ENCODE results near the gene BCKDK. TPM values are rescaled to one million over a fixed set of nuclear protein-coding genes. Genes with fewer than 3 reads are reported as not detected.
A peak's percentile ranks its signal among the peaks of the same experiment; 100 is the strongest.

BCKDK gene
- polyA plus RNA-seq, 3 donors, result 76.5 to 93.5 (median 90.8) TPM

- Histone ChIP-seq H3K4me3 (replicated peaks in 1 of 3; ENCODE audit: low read depth in 2 of 3, low read length in 3 of 3) (peak overlapping the region; percentile 92 to 98 (median 97)), H3K79me2 (ENCODE audit: insufficient read depth, low read length) (peaks cover 78% of the 10 kb centered on the region), H2AFZ (ENCODE audit: insufficient read depth, low read depth, low read length, poor library complexity, severe bottlenecking) (peak overlapping the region; percentile 85), H4K20me1 (ENCODE audit: insufficient read depth, low read length) (peaks cover 46% of the 10 kb centered on the region), H3K9me3 (replicated peaks in 1 of 2; ENCODE audit: control insufficient read depth in 1 of 2, insufficient read depth in 1 of 2, low read length in 2 of 2) (no peaks in the 10 kb centered on the region), H3K36me3 (replicated peaks in 1 of 2; ENCODE audit: control insufficient read depth in 1 of 2, insufficient read depth in 2 of 2, low read length in 2 of 2) (peaks cover 15 to 17% of the 10 kb centered on the region in 2 donors), H3K27me3 (ENCODE audit: control insufficient read depth in 2 of 2, insufficient read depth in 2 of 2, low read length in 2 of 2) (no peaks in the 10 kb centered on the region), H3K9ac (ENCODE audit: insufficient read depth, low read length, poor library complexity, severe bottlenecking) (peak overlapping the region; percentile 96), H3K4me1 (ENCODE audit: control insufficient read depth in 1 of 2, insufficient read depth in 2 of 2, low read length in 2 of 2) (peaks cover 26 to 29% of the 10 kb centered on the region in 2 donors), H3K4me2 (replicated peaks; ENCODE audit: extremely low read depth, low read length, poor library complexity, severe bottlenecking) (peak overlapping the region; percentile 99), H3K27ac (ENCODE audit: low read depth in 1 of 2, low read length in 2 of 2) (peak overlapping the region; percentile 58 to 100)
- intact Hi-C loops (cut with micrococcal nuclease), result loop anchor here in 1 of 2 donors (2.0 kb wide), 1 partner anchor 38 kb away; no protein-coding TSS in a partner anchor
- H3K4me1 Mint-ChIP-seq, result peaks cover 29% of the 10 kb centered on the region
- no peaks in the 10 kb centered on the region for H3K9me3 Mint-ChIP-seq
- no peaks in the 10 kb centered on the region for H3K27me3 Mint-ChIP-seq (ENCODE audit: low read depth in 3 of 3)
- peak overlapping the region; percentile 72 to 97 (median 90) for H3K27ac Mint-ChIP-seq
- H3K36me3 Mint-ChIP-seq, result peaks cover 18 to 22% of the 10 kb centered on the region in 2 donors
- TF ChIP-seq, protein P1, sequence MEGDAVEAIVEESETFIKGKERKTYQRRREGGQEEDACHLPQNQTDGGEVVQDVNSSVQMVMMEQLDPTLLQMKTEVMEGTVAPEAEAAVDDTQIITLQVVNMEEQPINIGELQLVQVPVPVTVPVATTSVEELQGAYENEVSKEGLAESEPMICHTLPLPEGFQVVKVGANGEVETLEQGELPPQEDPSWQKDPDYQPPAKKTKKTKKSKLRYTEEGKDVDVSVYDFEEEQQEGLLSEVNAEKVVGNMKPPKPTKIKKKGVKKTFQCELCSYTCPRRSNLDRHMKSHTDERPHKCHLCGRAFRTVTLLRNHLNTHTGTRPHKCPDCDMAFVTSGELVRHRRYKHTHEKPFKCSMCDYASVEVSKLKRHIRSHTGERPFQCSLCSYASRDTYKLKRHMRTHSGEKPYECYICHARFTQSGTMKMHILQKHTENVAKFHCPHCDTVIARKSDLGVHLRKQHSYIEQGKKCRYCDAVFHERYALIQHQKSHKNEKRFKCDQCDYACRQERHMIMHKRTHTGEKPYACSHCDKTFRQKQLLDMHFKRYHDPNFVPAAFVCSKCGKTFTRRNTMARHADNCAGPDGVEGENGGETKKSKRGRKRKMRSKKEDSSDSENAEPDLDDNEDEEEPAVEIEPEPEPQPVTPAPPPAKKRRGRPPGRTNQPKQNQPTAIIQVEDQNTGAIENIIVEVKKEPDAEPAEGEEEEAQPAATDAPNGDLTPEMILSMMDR (IDR thresholded peaks at IDR 0.05), result no peak
- WGBS (ENCODE audit: insufficient coverage), result 7% methylated on average over 20 of the region's 27 CpGs
- peak overlapping the region; percentile 90 to 97 for H3K4me3 Mint-ChIP-seq
- DNase-seq, result peak in 1 of 3 donors; percentile 40
Observed at GRCh38 chr16:31072540-31073141, 35.5 kb upstream of the BCKDK start.

GRCh38 chr16:31073142-31073969, 34.8 kb upstream of the BCKDK start:
- intact Hi-C loops (cut with micrococcal nuclease), result loop anchor here in 1 of 2 donors (2.0 kb wide), 1 partner anchor 39 kb away; no protein-coding TSS in a partner anchor
- Mint-ChIP-seq H3K9me3 (no peaks in the 10 kb centered on the region), H3K4me3 (peak overlapping the region; percentile 90 to 97), H3K4me1 (peaks cover 30% of the 10 kb centered on the region), H3K27me3 (ENCODE audit: low read depth in 3 of 3) (peaks cover 0 to 2% (median under 1%) of the 10 kb centered on the region in 3 donors), H3K36me3 (peaks cover 25 to 30% of the 10 kb centered on the region in 2 donors), H3K27ac (peak overlapping the region; percentile 97 to 99 (median 98))
- Histone ChIP-seq H2AFZ (ENCODE audit: insufficient read depth, low read depth, low read length, poor library complexity, severe bottlenecking) (peak overlapping the region; percentile 85), H4K20me1 (ENCODE audit: insufficient read depth, low read length) (peaks cover 53% of the 10 kb centered on the region), H3K4me3 (replicated peaks in 1 of 3; ENCODE audit: low read depth in 2 of 3, low read length in 3 of 3) (peak overlapping the region; percentile 92 to 98 (median 97)), H3K4me2 (replicated peaks; ENCODE audit: extremely low read depth, low read length, poor library complexity, severe bottlenecking) (peak overlapping the region; percentile 99), H3K36me3 (replicated peaks in 1 of 2; ENCODE audit: control insufficient read depth in 1 of 2, insufficient read depth in 2 of 2, low read length in 2 of 2) (peaks cover 23 to 25% of the 10 kb centered on the region in 2 donors), H3K79me2 (ENCODE audit: insufficient read depth, low read length) (peaks cover 81% of the 10 kb centered on the region), H3K27me3 (ENCODE audit: control insufficient read depth in 2 of 2, insufficient read depth in 2 of 2, low read length in 2 of 2) (no peaks in the 10 kb centered on the region), H3K27ac (ENCODE audit: low read depth in 1 of 2, low read length in 2 of 2) (peak overlapping the region; percentile 97 to 100), H3K9me3 (replicated peaks in 1 of 2; ENCODE audit: control insufficient read depth in 1 of 2, insufficient read depth in 1 of 2, low read length in 2 of 2) (no peaks in the 10 kb centered on the region), H3K9ac (ENCODE audit: insufficient read depth, low read length, poor library complexity, severe bottlenecking) (peak overlapping the region; percentile 96), H3K4me1 (ENCODE audit: control insufficient read depth in 1 of 2, insufficient read depth in 2 of 2, low read length in 2 of 2) (peaks cover 26 to 30% of the 10 kb centered on the region in 2 donors)
- DNase-seq, result peak; percentile 86 to 95 (median 87)
- TF ChIP-seq, protein P1 (IDR thresholded peaks at IDR 0.05), result no peak
- under 1% methylated on average over 78 of the region's 83 CpGs for WGBS (ENCODE audit: insufficient coverage)

All from CD14-positive monocyte (primary cell).